Gastroesophageal sphincter (tissue), 2 donors: ENCODE data around the gene LEKR1.

ENCODE experiments used
- POLR2A ChIP-seq, 2 donors: fragments of 450-650 bp; IDR thresholded peaks; one replicate each; pipeline ENCODE4 v1.6.1; 2017; ENCODE audit warnings: antibody characterized with exemption in 2 of 2, mild to moderate bottlenecking in 2 of 2, moderate library complexity in 1 of 2
- POLR2AphosphoS5 ChIP-seq: sonication (generic); formaldehyde crosslinking; IDR thresholded peaks from one replicate; pipeline ENCODE4 v1.6.1; 2017; ENCODE audit warnings: antibody characterized with exemption

- TF ChIP-seq POLR2AphosphoS5 (no peak), POLR2A (IDR thresholded peaks at IDR 0.05) (no peak)
Observed at GRCh38 chr3:157033001-157033400, 206.8 kb downstream of the LEKR1 start.
